Stimulated activated naive CD8-positive, alpha-beta T cell treated with anti-CD3 and anti-CD28 coated beads, Interleukin-15, Interleukin-2, amounts not matched to agents 100 ng/mL and 50 ng/mL, for 24 hours (primary cell): Measurements from ENCODE around the gene DYNLL1.

Experiments
- H3K27ac Mint-ChIP-seq: one replicate; pipeline ENCODE4 v1.8.0; 2021; ENCODE audit warnings: mild to moderate bottlenecking, mixed read lengths
- H3K27me3 Mint-ChIP-seq: one replicate; pipeline ENCODE4 v1.8.0; 2021; ENCODE audit warnings: mixed read lengths
- H3K36me3 Mint-ChIP-seq: one replicate; pipeline ENCODE4 v1.8.0; 2021; ENCODE audit warnings: low read depth, mixed read lengths
- H3K4me1 Mint-ChIP-seq: one replicate; pipeline ENCODE4 v1.8.0; 2021; ENCODE audit warnings: low read depth, mixed read lengths
- H3K4me3 Mint-ChIP-seq: one replicate; pipeline ENCODE4 v1.8.0; 2021; ENCODE audit warnings: mild to moderate bottlenecking, mixed read lengths
- H3K9me3 Mint-ChIP-seq: one replicate; pipeline ENCODE4 v1.8.0; 2021; ENCODE audit warnings: mixed read lengths

Gene DYNLL1

DNA sequence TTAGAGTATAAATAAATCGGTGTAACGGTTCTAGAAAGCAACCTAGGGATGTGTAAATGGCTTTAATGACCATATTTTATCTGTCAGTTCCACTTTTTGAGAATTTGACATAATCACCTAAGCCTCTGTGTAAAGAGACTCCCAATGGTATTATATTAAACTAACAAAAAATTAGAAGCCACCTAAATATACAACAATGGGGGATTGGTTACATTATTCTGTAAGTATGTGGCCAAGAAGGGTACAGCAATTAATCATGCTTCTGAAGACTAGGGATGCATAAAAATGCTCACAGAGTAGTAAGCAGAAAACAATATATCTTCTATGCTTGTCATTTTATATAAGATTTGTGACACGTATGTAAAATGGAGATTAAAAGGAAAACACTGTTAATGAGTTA, 48.8 kb downstream of the DYNLL1 start:
- H3K4me3 Mint-ChIP-seq: no peak overlapping the region
- peaks cover 22% of the 10 kb centered on the region for H3K4me1 Mint-ChIP-seq
- H3K27ac Mint-ChIP-seq: no peak overlapping the region
- H3K9me3 Mint-ChIP-seq: no peaks in the 10 kb centered on the region
- H3K27me3 Mint-ChIP-seq: no peaks in the 10 kb centered on the region
- H3K36me3 Mint-ChIP-seq: peaks cover 23% of the 10 kb centered on the region

DNA sequence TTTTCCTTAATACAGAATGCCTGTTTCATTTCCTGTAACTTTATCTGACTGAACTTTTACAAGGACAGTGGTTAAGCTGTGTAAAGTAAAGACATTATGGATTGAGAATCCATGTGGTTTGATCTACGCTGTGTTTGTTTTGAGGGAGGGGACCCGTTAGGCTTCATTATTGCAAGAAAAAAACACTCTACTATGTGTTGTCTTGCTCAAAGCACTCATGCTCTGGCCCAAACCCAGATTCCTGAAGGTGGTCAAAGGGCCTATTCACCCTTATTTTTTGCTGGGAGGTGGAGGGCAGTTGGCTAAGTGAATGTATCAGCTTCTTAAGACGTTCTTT, 50.1 kb downstream of the DYNLL1 start:
- peaks cover 13% of the 10 kb centered on the region for H3K36me3 Mint-ChIP-seq
- H3K4me3 Mint-ChIP-seq: no peak overlapping the region
- peaks cover 13% of the 10 kb centered on the region for H3K4me1 Mint-ChIP-seq
- no peaks in the 10 kb centered on the region for H3K9me3 Mint-ChIP-seq
- H3K27me3 Mint-ChIP-seq: no peaks in the 10 kb centered on the region
- no peak overlapping the region for H3K27ac Mint-ChIP-seq
